ENCODE results near the gene MAP3K20.
"Not testable (repeated sequence)": the region's sequence is repeated elsewhere in the genome, so short reads cannot be mapped to it uniquely, and the experiment has no call there.

- TF ChIP-seq EZH2 (IDR thresholded peaks at IDR 0.05; ENCODE audit: borderline replicate concordance, low read depth, low read length, poor library complexity, severe bottlenecking); CTCF (conservative IDR thresholded peaks at IDR 0.05; ENCODE audit: low read depth, low read length): not testable (repeated sequence)
Measured at GRCh38 chr2:173163357-173163756, 87.7 kb downstream of the MAP3K20 start.

All from A673 (cell line).